ENCODE results near the gene CHADL.

CHADL gene

DNA sequence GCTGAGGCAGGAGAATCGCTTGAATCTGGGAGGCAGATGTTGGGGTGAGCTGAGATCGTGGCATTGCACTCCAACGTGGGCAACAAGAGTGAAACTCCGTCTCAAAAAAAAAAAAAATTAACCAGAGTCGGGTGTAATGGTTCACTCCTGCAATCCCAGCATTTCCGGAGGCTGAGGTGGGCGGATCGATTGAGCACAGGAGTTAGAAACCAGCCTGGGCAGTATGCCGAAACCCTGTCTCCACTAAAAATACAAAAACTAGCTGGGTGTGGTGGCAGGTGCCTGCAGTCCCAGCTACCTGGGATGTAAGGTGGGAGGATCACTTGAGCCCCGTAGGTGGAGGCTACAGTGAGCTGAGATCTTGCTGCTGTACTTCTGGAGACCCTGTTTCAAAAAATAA is 43.7 kb upstream of the CHADL start:
- no peaks in the 10 kb centered on the region for H3K27me3 ChIP-seq (ENCODE audit: control insufficient read depth, low read length)
- H3K9me2 ChIP-seq (replicated peaks; ENCODE audit: control insufficient read depth, low read length): no peaks in the 10 kb centered on the region
- H3K4me3 ChIP-seq (ENCODE audit: low read length): peak overlapping the region; percentile 79
- H3K9me3 ChIP-seq (ENCODE audit: control insufficient read depth, insufficient read depth, low read length): no peaks in the 10 kb centered on the region
- H4K20me1 ChIP-seq (ENCODE audit: control insufficient read depth, insufficient read depth, low read depth, low read length): peaks cover 6% of the 10 kb centered on the region; the same call in 1 of the 2 replicates
- H3F3A ChIP-seq (ENCODE audit: control insufficient read depth, insufficient read depth): 0 out of 2 replicates have a peak, but pooled peaks cover 2% of the 10 kb centered on the region
- H3K27ac ChIP-seq (ENCODE audit: low read depth, low read length): no peak overlapping the region
- TF ChIP-seq EZH2phosphoT487 (IDR thresholded peaks at IDR 0.05; ENCODE audit: borderline replicate concordance, low read length): no peak
- TF ChIP-seq, protein P1, sequence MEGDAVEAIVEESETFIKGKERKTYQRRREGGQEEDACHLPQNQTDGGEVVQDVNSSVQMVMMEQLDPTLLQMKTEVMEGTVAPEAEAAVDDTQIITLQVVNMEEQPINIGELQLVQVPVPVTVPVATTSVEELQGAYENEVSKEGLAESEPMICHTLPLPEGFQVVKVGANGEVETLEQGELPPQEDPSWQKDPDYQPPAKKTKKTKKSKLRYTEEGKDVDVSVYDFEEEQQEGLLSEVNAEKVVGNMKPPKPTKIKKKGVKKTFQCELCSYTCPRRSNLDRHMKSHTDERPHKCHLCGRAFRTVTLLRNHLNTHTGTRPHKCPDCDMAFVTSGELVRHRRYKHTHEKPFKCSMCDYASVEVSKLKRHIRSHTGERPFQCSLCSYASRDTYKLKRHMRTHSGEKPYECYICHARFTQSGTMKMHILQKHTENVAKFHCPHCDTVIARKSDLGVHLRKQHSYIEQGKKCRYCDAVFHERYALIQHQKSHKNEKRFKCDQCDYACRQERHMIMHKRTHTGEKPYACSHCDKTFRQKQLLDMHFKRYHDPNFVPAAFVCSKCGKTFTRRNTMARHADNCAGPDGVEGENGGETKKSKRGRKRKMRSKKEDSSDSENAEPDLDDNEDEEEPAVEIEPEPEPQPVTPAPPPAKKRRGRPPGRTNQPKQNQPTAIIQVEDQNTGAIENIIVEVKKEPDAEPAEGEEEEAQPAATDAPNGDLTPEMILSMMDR (IDR thresholded peaks at IDR 0.05; ENCODE audit: low read depth, low read length, poor library complexity, severe bottlenecking): no peak
- peaks cover 54% of the 10 kb centered on the region for H3K36me3 ChIP-seq (ENCODE audit: control insufficient read depth, low read length)
- peaks cover 62% of the 10 kb centered on the region for H3K79me2 ChIP-seq (ENCODE audit: control insufficient read depth, low read length)
- peaks cover 19% of the 10 kb centered on the region for H3K4me1 ChIP-seq (ENCODE audit: control insufficient read depth, low read length)
- peak overlapping the region; percentile 82 for H3K4me2 ChIP-seq (ENCODE audit: low read length)

DNA sequence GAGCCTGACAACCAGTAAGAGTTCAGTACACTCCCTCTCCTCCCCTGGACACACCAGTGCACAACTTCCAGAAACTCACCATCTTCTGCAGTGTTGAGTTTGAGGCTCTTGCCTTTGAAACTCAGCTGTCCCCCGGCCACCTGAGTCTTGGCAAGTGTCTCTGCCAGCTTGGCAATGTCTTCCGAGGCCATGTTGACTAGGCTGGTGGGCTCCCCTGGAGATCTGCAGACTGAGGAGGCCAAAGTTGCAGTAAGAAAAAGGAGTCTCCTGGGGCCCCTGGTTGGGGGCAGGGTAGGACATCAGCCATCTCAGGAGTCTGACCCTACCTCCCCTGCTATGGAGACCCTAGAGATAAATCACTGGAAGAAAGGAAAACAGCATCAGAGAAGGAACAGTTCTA is 40.1 kb upstream of the CHADL start:
- Histone ChIP-seq H3F3A (ENCODE audit: control insufficient read depth, insufficient read depth) (no peaks in the 10 kb centered on the region), H3K9me3 (ENCODE audit: control insufficient read depth, insufficient read depth, low read length) (no peaks in the 10 kb centered on the region), H3K4me1 (ENCODE audit: control insufficient read depth, low read length) (peaks cover 9% of the 10 kb centered on the region), H3K4me2 (ENCODE audit: low read length) (no peak overlapping the region), H3K27ac (ENCODE audit: low read depth, low read length) (no peak overlapping the region), H3K79me2 (ENCODE audit: control insufficient read depth, low read length) (peaks cover 67% of the 10 kb centered on the region), H3K9me2 (replicated peaks; ENCODE audit: control insufficient read depth, low read length) (no peaks in the 10 kb centered on the region), H3K36me3 (ENCODE audit: control insufficient read depth, low read length) (peaks cover 84% of the 10 kb centered on the region), H4K20me1 (ENCODE audit: control insufficient read depth, insufficient read depth, low read depth, low read length) (peaks cover 6% of the 10 kb centered on the region; the same call in 1 of the 2 replicates), H3K4me3 (ENCODE audit: low read length) (no peak overlapping the region), H3K27me3 (ENCODE audit: control insufficient read depth, low read length) (no peaks in the 10 kb centered on the region)
- no peak for TF ChIP-seq EZH2phosphoT487 (IDR thresholded peaks at IDR 0.05; ENCODE audit: borderline replicate concordance, low read length)
- TF ChIP-seq, protein P1 (IDR thresholded peaks at IDR 0.05; ENCODE audit: low read depth, low read length, poor library complexity, severe bottlenecking): no peak

DNA sequence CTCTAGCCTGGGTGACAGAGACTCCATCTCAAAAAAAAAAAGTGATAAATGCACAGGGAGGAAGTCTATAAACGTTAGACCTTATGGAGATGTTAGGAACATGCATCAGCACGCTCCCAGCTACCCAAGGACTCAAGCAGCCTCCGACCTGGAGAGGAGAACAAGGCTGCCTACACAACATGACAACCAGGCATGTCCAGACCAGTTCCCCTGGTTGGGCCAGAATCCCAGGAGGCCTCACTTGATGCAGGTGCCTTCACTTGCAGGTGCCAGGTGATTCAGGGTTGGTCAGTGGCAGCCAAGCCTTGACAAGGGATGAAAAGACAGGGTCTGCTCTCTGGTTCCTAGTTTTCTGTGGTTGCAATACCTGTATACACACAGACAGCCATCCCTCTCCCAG is 39.3 kb upstream of the CHADL start:
- no peak for TF ChIP-seq EZH2phosphoT487 (IDR thresholded peaks at IDR 0.05; ENCODE audit: borderline replicate concordance, low read length)
- TF ChIP-seq, protein P1 (IDR thresholded peaks at IDR 0.05; ENCODE audit: low read depth, low read length, poor library complexity, severe bottlenecking): no peak
- H3K27me3 ChIP-seq (ENCODE audit: control insufficient read depth, low read length): no peaks in the 10 kb centered on the region
- no peaks in the 10 kb centered on the region for H3F3A ChIP-seq (ENCODE audit: control insufficient read depth, insufficient read depth)
- H3K4me3 ChIP-seq (ENCODE audit: low read length): no peak overlapping the region
- peaks cover 85% of the 10 kb centered on the region for H3K36me3 ChIP-seq (ENCODE audit: control insufficient read depth, low read length)
- H3K9me3 ChIP-seq (ENCODE audit: control insufficient read depth, insufficient read depth, low read length): no peaks in the 10 kb centered on the region
- H3K79me2 ChIP-seq (ENCODE audit: control insufficient read depth, low read length): peaks cover 60% of the 10 kb centered on the region
- peaks cover 6% of the 10 kb centered on the region; the same call in 1 of the 2 replicates for H4K20me1 ChIP-seq (ENCODE audit: control insufficient read depth, insufficient read depth, low read depth, low read length)
- peaks cover 8% of the 10 kb centered on the region for H3K4me1 ChIP-seq (ENCODE audit: control insufficient read depth, low read length)
- H3K4me2 ChIP-seq (ENCODE audit: low read length): no peak overlapping the region
- H3K27ac ChIP-seq (ENCODE audit: low read depth, low read length): no peak overlapping the region
- H3K9me2 ChIP-seq (replicated peaks; ENCODE audit: control insufficient read depth, low read length): no peaks in the 10 kb centered on the region

Measured in DOHH2 (cell line).